HFFc6 (cell line): Measurements from ENCODE around the gene TSSK3. TPM values are rescaled to one million over a fixed set of nuclear protein-coding genes. Genes with fewer than 3 reads are reported as not detected.

Experiments
- DNase-seq: peaks from one replicate; pipeline ENCODE4 v3.0.0-alpha.2; 2018
- H3K27ac Mint-ChIP-seq: 2 replicates; pipeline ENCODE4 v1.8.0; 2020; ENCODE audit warnings: mild to moderate bottlenecking, mixed read lengths
- H3K27me3 Mint-ChIP-seq: 2 replicates; pipeline ENCODE4 v1.8.0; 2021; ENCODE audit warnings: mild to moderate bottlenecking, moderate library complexity, mixed read lengths; ENCODE audit not compliant: insufficient read depth
- H3K36me3 Mint-ChIP-seq: 2 replicates; pipeline ENCODE4 v1.8.0; 2021; ENCODE audit warnings: low read depth, mixed read lengths
- H3K4me1 Mint-ChIP-seq: 2 replicates; pipeline ENCODE4 v1.8.0; 2020; ENCODE audit warnings: low read depth, mixed read lengths
- H3K4me3 Mint-ChIP-seq: 2 replicates; pipeline ENCODE4 v1.8.0; 2020; ENCODE audit warnings: mild to moderate bottlenecking, moderate library complexity, mixed read lengths
- H3K9me3 Mint-ChIP-seq: 2 replicates; pipeline ENCODE4 v1.8.0; 2020; ENCODE audit warnings: mild to moderate bottlenecking, mixed read lengths
- CTCF ChIP-seq: fragments of 200-600 bp; sonication (generic); IDR thresholded peaks from 2 replicates; pipeline ENCODE4 v1.5.0; 2021; ENCODE audit warnings: antibody characterized with exemption, mild to moderate bottlenecking
- total RNA-seq, 6 experiments: library from RNA; stranded (reverse); fragmentation: NEBNext Ultra II Directional; extraction: Animal tissue kit (Norgen Biotek cat#: 25700); gene quantifications; 2 replicates in 1 of 6; 3 replicates in 5 of 6; pipeline ENCODE4 v1.2.3, GENCODE V29; 2021

The TSSK3 gene
- total RNA-seq, 6 experiments from 2014 or later = 0.38 to 1.2 (median 0.72) TPM

DNA sequence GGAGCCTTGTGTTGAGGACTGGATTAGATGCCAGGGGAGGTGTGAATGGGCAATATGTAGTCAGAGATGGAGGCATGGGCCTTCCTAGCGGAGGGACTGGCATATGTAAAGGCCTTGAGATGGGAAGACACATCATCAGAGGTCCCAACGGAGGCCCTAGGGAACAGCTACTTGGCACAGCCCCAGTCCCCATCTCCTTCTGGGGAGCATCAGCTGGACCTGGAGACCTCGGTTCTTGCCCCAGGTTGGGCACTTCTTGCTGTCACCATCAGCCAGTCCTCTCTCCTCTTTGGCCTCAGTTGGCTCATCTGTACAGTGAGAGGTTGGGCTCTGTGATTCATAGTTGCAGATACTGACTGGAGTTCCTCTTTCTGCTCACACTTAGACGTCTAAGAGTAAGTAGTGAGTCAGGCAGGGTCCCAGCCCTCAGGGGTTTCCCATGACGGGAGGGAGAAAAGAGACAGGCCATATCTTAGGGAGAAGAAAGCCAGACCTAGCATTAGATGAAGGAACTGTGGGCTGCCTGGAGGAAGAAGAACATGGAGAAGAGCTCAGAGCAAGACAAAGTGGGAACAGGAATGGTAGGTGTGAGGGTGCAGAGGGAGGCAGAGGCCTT lies 22.9 kb upstream of the TSSK3 start:
- DNase-seq = peak; percentile 54
- H3K9me3 Mint-ChIP-seq = no peaks in the 10 kb centered on the region
- no peak overlapping the region for H3K4me3 Mint-ChIP-seq

DNA sequence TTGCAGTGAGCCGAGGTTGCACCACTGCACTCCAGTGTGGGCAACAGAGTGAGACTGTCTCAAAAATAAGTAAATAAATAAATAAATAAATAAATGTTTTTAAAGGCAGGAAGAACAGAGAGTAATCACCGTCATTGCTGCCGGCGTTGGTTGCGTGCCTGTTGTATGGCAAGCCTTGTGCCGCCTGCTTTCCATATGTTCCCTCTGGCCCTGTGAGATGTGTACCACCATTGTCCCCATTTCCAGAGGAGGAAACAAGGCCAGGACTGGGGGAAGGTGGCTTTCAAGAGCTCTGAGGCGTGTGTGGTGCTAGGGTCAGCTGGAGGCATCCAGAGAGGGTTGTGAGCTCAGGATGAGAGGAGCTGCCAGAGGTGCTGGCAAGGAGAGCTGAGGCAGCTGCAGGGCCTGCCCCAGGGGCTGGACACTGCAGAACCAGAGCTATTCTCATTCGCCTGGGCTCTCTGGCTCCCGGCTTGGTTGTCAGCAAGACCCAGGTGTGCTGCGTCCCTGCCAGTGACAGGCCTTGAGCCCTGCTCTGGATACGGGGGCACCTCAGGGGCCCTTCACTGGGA lies 21.1 kb upstream of the TSSK3 start:
- H3K9me3 Mint-ChIP-seq = no peaks in the 10 kb centered on the region
- TF ChIP-seq CTCF = no peak
- H3K27me3 Mint-ChIP-seq = peaks cover 2% of the 10 kb centered on the region

More for the DNA sequence above, 22.9 kb upstream of the TSSK3 start:
- Mint-ChIP-seq H3K36me3 (no peaks in the 10 kb centered on the region), H3K4me1 (peaks cover 32% of the 10 kb centered on the region), H3K27me3 (peaks cover 4% of the 10 kb centered on the region), H3K27ac (no peak overlapping the region)
- TF ChIP-seq CTCF = no peak

DNA sequence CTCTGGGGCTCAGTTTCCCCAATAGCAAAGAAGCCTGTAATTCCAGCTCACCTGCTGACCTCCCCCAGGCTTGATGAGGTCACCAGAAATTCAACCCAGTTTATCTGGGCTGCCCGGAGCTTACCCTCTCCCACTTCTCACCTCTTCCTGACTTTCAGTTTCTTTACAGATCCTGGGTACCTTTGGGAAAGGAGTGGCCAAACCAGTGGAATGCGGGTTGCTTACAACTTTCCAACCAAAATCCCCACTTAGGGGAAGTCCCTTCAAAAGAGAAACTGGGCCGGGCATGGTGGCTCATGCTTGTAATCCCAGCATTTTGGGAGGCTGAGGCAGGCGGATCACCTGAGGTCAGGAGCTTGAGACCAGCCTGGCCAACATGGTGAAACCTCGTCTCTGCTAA lies 20.4 kb upstream of the TSSK3 start:
- H3K4me1 Mint-ChIP-seq = peaks cover 24% of the 10 kb centered on the region
- H3K9me3 Mint-ChIP-seq = no peaks in the 10 kb centered on the region
- H3K27ac Mint-ChIP-seq = no peak overlapping the region
- no peak for DNase-seq
- H3K27me3 Mint-ChIP-seq = peaks cover 2% of the 10 kb centered on the region
- no peak for TF ChIP-seq CTCF
- no peaks in the 10 kb centered on the region for H3K36me3 Mint-ChIP-seq
- H3K4me3 Mint-ChIP-seq = no peak overlapping the region

More for the DNA sequence above, 21.1 kb upstream of the TSSK3 start:
- no peak overlapping the region for H3K4me3 Mint-ChIP-seq
- H3K36me3 Mint-ChIP-seq = no peaks in the 10 kb centered on the region
- H3K27ac Mint-ChIP-seq = no peak overlapping the region
- DNase-seq = no peak
- H3K4me1 Mint-ChIP-seq = peaks cover 27% of the 10 kb centered on the region

- Mint-ChIP-seq H3K4me3 (no peak overlapping the region), H3K4me1 (peaks cover 16% of the 10 kb centered on the region), H3K36me3 (no peaks in the 10 kb centered on the region), H3K27ac (no peak overlapping the region), H3K27me3 (peaks cover 2% of the 10 kb centered on the region), H3K9me3 (no peaks in the 10 kb centered on the region)
- no peak for TF ChIP-seq CTCF
- DNase-seq = no peak
Observed at GRCh38 chr1:32342704-32343103, 19.6 kb upstream of the TSSK3 start.

DNA sequence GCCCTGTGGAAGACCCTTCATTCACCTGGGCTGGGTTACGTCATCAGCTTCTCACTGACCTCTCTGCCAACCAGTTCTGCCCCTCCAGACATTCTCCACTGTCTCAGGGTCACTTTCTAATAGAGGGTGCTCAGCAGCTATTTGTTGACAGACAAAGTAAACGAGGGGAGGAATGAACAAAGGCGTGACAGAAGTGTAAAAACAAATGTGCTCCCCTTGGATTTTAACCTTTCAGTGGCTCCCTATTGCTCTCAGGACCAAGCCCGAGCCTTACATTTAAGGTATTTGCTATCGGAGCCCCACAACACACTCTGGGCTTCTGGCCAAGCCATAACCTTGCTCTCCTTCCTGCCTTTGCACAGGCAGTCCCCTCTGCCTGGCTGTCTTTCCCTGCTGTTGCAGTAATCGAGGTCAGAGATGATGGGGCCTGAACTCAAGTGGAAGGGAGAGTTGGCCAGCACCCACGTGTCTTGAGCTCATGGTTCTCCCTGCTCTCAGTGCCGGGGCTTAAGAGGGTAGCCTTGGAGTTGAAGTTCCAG lies 17.0 kb upstream of the TSSK3 start:
- Mint-ChIP-seq H3K4me3 (no peak overlapping the region), H3K4me1 (peaks cover 20% of the 10 kb centered on the region), H3K27ac (no peak overlapping the region), H3K27me3 (no peaks in the 10 kb centered on the region; the same call in 1 of the 2 replicates), H3K9me3 (no peaks in the 10 kb centered on the region), H3K36me3 (no peaks in the 10 kb centered on the region)
- no peak for TF ChIP-seq CTCF
- no peak for DNase-seq
